HG02973 (cell line): ENCODE measurements around the gene ERVW-1.
"Not testable (repeated sequence)": the region's sequence is repeated elsewhere in the genome, so short reads cannot be mapped to it uniquely, and the experiment has no call there.

Source experiments
- ATAC-seq: cut with Tn5 transposase; IDR thresholded peaks from one replicate; pipeline ENCODE4 v1.9.1; 2021; ENCODE audit warnings: moderate library complexity; ENCODE audit not compliant: unreplicated experiment

The ERVW-1 gene

DNA sequence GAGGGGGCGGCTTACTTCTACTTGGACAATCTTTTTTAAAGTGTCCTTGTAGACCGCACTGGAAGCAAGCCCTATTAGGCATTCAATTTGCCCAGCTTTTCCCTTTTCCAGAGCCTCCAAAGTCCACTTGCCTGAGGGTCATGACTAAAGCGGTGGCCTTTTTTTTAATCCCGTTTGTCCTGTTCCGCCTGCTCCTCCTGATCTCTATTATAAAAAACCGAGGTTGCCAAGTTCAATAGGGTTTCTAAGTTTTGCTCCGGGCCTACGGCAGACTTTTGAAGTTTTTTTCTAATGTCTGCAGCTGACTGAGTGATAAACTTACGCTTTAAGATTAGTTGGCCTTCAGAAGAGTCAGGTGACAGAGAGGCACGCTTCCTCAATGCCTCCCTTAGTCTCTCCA is 3.8 kb downstream of the ERVW-1 start:
- not testable (repeated sequence) for ATAC-seq

GRCh38 chr7:92468589-92468988 is 9.2 kb downstream of the ERVW-1 start:
- not testable (repeated sequence) for ATAC-seq

GRCh38 chr7:92466682-92467081 is 11.1 kb downstream of the ERVW-1 start:
- no peak for ATAC-seq

GRCh38 chr7:92464515-92464914 is 13.2 kb downstream of the ERVW-1 start:
- ATAC-seq = no peak

GRCh38 chr7:92462560-92462959 is 15.2 kb downstream of the ERVW-1 start:
- ATAC-seq = no peak

GRCh38 chr7:92461027-92462003 is 16.4 kb downstream of the ERVW-1 start:
- ATAC-seq = peak; percentile 87

GRCh38 chr7:92460510-92460909 is 17.2 kb downstream of the ERVW-1 start:
- no peak for ATAC-seq

GRCh38 chr7:92460109-92460508 is 17.6 kb downstream of the ERVW-1 start:
- ATAC-seq = no peak

- no peak for ATAC-seq
These were observed 21.5 kb downstream of the ERVW-1 start for GRCh38 chr7:92456236-92456635.

- no peak for ATAC-seq
These were observed 26.1 kb downstream of the ERVW-1 start for GRCh38 chr7:92451645-92452044.

GRCh38 chr7:92448205-92448747 is 29.5 kb downstream of the ERVW-1 start:
- ATAC-seq = peak; percentile 38

DNA sequence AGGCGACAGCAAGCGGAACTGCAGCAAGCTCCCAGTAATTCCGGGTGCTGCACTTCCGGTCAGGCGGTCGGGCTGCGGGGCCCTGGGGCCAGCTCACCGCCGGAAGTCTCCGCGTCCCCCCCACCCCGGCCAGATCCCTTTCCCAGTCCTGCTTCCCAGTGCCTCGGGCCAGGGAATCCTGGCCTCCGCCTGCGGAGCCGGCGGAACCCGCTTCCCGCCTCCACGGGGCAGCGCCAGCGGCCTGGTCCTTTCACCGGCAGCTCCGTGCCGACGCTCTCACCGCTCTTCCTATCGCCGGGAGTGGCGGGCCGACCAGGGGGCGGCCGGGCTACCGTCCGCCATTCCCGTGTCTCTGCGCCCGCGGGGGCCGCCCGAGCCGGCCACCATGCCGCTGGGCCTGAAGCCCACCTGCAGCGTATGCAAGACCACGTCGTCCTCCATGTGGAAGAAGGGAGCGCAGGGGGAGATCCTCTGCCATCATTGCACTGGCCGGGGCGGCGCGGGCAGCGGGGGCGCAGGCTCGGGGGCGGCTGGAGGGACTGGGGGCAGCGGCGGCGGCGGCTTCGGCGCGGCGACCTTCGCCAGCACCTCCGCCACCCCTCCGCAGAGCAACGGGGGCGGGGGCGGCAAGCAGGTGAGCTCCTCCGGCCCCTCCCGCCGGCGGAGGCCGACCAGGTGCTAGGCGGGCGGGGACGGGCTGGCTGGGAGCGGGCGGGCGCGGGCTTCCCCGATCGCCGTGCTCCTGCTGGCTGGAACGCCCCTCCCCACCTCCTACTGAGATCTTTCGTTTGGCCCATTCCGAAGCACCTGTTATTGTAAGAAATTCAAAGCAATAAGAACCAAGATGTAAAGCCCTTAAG is 30.2 kb downstream of the ERVW-1 start, which contains the start of gene GATAD1:
Gene GATAD1, plus strand, starts transcription at position 138 of the 860 bp plus-strand sequence. Its CDS starts 248 bp downstream, at position 386.
- peak; percentile 88 for ATAC-seq

DNA sequence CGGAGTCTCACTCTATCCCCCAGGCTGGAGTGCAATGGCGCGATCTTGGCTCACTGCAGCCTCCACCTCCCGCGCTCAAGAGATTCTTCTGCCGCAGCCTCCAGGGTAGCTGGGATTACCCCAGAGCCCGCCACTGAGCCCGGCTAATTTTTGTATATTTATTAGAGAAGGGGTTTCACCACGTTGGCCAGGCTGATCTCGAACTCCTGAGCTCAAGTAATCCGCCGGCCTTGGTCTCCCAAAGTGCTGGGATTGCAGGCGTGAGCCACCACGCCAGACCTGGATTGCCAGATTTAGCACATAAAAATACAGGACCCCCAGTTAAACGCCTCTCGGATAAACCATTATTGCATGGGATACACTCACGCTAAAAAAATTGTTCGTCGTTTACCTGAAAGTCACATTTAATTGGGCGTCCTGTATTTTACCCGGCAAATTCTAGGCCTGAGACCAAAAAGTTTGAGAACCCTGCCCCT is 30.8 kb downstream of the ERVW-1 start:
- ATAC-seq = no peak

GRCh38 chr7:92442720-92443119 is 35.0 kb downstream of the ERVW-1 start:
- ATAC-seq = not testable (repeated sequence)

DNA sequence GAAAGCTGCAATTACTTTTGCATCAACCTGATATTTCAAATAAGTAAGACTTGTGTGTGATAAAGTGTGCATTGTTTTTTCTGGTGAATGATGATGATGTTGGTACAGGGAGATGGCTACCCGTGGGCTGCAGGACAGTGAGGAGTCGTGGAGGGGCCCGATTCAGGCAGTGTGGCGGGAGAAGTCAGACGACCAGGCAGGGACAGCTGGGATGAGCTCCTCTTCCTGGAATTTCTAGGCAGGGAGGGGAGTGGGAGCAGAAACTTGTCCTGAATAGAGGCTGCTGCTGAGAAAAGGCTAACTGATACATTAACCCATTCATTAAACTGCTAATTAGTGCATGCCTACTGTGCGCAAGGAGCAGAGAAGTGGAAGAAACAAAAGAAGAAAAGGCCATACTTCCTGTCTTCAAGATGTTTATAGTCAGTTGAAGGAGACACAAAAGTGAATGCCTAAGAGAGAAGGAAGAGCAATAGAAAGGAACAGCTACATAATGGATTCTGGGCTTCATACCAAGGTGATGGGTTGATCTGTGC is 39.7 kb downstream of the ERVW-1 start:
- ATAC-seq = no peak

- no peak for ATAC-seq
These were observed 40.9 kb downstream of the ERVW-1 start for GRCh38 chr7:92436612-92437445.

- ATAC-seq = no peak
These were observed 42.2 kb downstream of the ERVW-1 start for GRCh38 chr7:92435542-92435941.

GRCh38 chr7:92433019-92433418 is 44.7 kb downstream of the ERVW-1 start:
- ATAC-seq = no peak

DNA sequence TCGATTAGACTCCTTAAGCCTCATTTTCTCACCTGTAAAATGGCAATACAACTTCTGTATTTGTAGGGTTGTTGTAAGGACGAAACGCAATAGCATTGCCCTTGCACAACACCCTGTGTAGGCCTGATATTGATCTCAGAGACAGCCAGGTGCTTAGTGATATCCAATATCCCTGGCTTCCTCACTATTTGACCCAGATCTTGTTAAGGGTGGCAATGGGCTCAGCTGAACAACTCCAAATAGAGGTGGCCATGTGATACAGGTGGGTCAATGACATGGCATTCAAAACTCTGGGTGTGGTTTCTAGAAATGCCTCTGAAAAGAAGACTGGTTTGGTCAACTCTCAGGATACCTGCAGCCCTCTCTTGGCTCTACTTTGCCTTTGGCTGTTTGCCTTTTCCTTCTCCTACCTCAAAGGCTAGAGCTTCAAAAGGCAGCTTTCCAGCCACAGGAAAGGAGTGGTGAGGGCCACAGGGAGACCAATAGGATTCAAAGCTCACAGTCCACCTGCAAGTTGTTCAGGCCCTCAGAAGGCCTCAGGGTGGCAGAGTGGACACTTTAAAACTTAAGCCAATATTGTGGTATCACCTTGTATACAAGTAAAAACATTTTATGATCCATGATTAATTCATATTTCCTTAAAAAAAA is 45.3 kb downstream of the ERVW-1 start:
- no peak for ATAC-seq
